ENCODE results near the gene COTL1.

GRCh38 chr16:84548971-84549844 lies 68.7 kb downstream of the COTL1 start:
- TF ChIP-seq CTCF (IDR thresholded peaks at IDR 0.05; ENCODE audit: low read length) (no peak), EZH2phosphoT487 (IDR thresholded peaks at IDR 0.05; ENCODE audit: low read length) (no peak), EZH2 (optimal IDR thresholded peaks at IDR 0.05; ENCODE audit: low read depth, low read length) (no peak)
